Memory B cell (primary cell): ENCODE data around the gene CACNA1G.

Experiments used
- ATAC-seq: fragments of 150-1000 bp; cut with Tn5 transposase; 2 replicates; pipeline ENCODE4 v1.10.0; 2021; ENCODE audit warnings: low read depth, mild to moderate bottlenecking, moderate library complexity
- DNase-seq, 2 donors: peaks; one replicate each; pipeline ENCODE4 v3.0.0; 2022; ENCODE audit warnings: low spot score in 2 of 2
- H3K27ac Mint-ChIP-seq: one replicate; pipeline ENCODE4 v1.8.0; 2022; ENCODE audit warnings: mild to moderate bottlenecking, moderate library complexity, mixed read lengths
- H3K27me3 Mint-ChIP-seq: one replicate; pipeline ENCODE4 v1.8.0; 2022; ENCODE audit warnings: mixed read lengths
- H3K36me3 Mint-ChIP-seq: one replicate; pipeline ENCODE4 v1.8.0; 2022; ENCODE audit warnings: mild to moderate bottlenecking, mixed read lengths
- H3K4me1 Mint-ChIP-seq: one replicate; pipeline ENCODE4 v1.8.0; 2022; ENCODE audit warnings: mixed read lengths
- H3K4me3 Mint-ChIP-seq: one replicate; pipeline ENCODE4 v1.8.0; 2022; ENCODE audit warnings: mild to moderate bottlenecking, moderate library complexity, mixed read lengths
- H3K9me3 Mint-ChIP-seq: one replicate; pipeline ENCODE4 v1.8.0; 2022; ENCODE audit warnings: mixed read lengths

The CACNA1G gene

GRCh38 chr17:50560931-50561745 is 623 bp downstream of the CACNA1G start:
- peak overlapping the region; percentile 37 for H3K4me3 Mint-ChIP-seq
- no peaks in the 10 kb centered on the region for H3K9me3 Mint-ChIP-seq
- H3K36me3 Mint-ChIP-seq: no peaks in the 10 kb centered on the region
- DNase-seq: no peak
- ATAC-seq: peak; percentile 33
- H3K27ac Mint-ChIP-seq: no peak overlapping the region
- H3K27me3 Mint-ChIP-seq: peaks cover 17% of the 10 kb centered on the region
- peaks cover 23% of the 10 kb centered on the region for H3K4me1 Mint-ChIP-seq

GRCh38 chr17:50561746-50562141 is 1.2 kb downstream of the CACNA1G start:
- H3K36me3 Mint-ChIP-seq: no peaks in the 10 kb centered on the region
- peaks cover 21% of the 10 kb centered on the region for H3K27me3 Mint-ChIP-seq
- no peaks in the 10 kb centered on the region for H3K9me3 Mint-ChIP-seq
- H3K4me3 Mint-ChIP-seq: peak overlapping the region; percentile 24
- DNase-seq: no peak
- ATAC-seq: no peak
- H3K27ac Mint-ChIP-seq: no peak overlapping the region
- peaks cover 23% of the 10 kb centered on the region for H3K4me1 Mint-ChIP-seq

GRCh38 chr17:50562242-50563091 is 2.0 kb downstream of the CACNA1G start:
- H3K9me3 Mint-ChIP-seq: no peaks in the 10 kb centered on the region
- peaks cover 23% of the 10 kb centered on the region for H3K4me1 Mint-ChIP-seq
- H3K36me3 Mint-ChIP-seq: no peaks in the 10 kb centered on the region
- no peak overlapping the region for H3K27ac Mint-ChIP-seq
- peak overlapping the region; percentile 71 for H3K4me3 Mint-ChIP-seq
- no peak for ATAC-seq
- H3K27me3 Mint-ChIP-seq: peaks cover 25% of the 10 kb centered on the region
- DNase-seq: no peak

- Mint-ChIP-seq H3K36me3 (no peaks in the 10 kb centered on the region), H3K27ac (no peak overlapping the region), H3K4me1 (peaks cover 23% of the 10 kb centered on the region), H3K4me3 (no peak overlapping the region), H3K9me3 (no peaks in the 10 kb centered on the region), H3K27me3 (peaks cover 30% of the 10 kb centered on the region)
- ATAC-seq: peak; percentile 11
- no peak for DNase-seq
These were observed 2.6 kb downstream of the CACNA1G start for GRCh38 chr17:50563092-50563511.

- H3K36me3 Mint-ChIP-seq: no peaks in the 10 kb centered on the region
- H3K4me3 Mint-ChIP-seq: no peak overlapping the region
- H3K27me3 Mint-ChIP-seq: peaks cover 29% of the 10 kb centered on the region
- H3K4me1 Mint-ChIP-seq: peaks cover 19% of the 10 kb centered on the region
- DNase-seq (no peak), ATAC-seq (no peak)
- H3K9me3 Mint-ChIP-seq: no peaks in the 10 kb centered on the region
- peak overlapping the region; percentile 39 for H3K27ac Mint-ChIP-seq
These were observed 4.4 kb downstream of the CACNA1G start for GRCh38 chr17:50564916-50565315.

- Mint-ChIP-seq H3K4me1 (peaks cover 16% of the 10 kb centered on the region), H3K27ac (peak overlapping the region; percentile 88), H3K36me3 (no peaks in the 10 kb centered on the region), H3K27me3 (peaks cover 35% of the 10 kb centered on the region), H3K9me3 (no peaks in the 10 kb centered on the region), H3K4me3 (no peak overlapping the region)
- DNase-seq: no peak
- ATAC-seq: peak; percentile 57
These were observed 5.2 kb downstream of the CACNA1G start for GRCh38 chr17:50565402-50566350.

GRCh38 chr17:50566886-50567285 is 6.4 kb downstream of the CACNA1G start:
- Mint-ChIP-seq H3K27ac (peak overlapping the region; percentile 88), H3K36me3 (no peaks in the 10 kb centered on the region), H3K4me3 (no peak overlapping the region), H3K4me1 (peaks cover 16% of the 10 kb centered on the region), H3K9me3 (no peaks in the 10 kb centered on the region), H3K27me3 (peaks cover 44% of the 10 kb centered on the region)
- no peak for DNase-seq
- ATAC-seq: no peak

- Mint-ChIP-seq H3K9me3 (no peaks in the 10 kb centered on the region), H3K27me3 (peaks cover 41% of the 10 kb centered on the region), H3K4me1 (peaks cover 11% of the 10 kb centered on the region), H3K36me3 (no peaks in the 10 kb centered on the region), H3K27ac (no peak overlapping the region), H3K4me3 (no peak overlapping the region)
- ATAC-seq (no peak), DNase-seq (no peak)
These were observed 8.1 kb downstream of the CACNA1G start for GRCh38 chr17:50568659-50569058.

GRCh38 chr17:50569592-50569991 is 9.1 kb downstream of the CACNA1G start:
- DNase-seq: no peak
- Mint-ChIP-seq H3K9me3 (no peaks in the 10 kb centered on the region), H3K36me3 (no peaks in the 10 kb centered on the region), H3K27ac (no peak overlapping the region), H3K4me3 (no peak overlapping the region), H3K27me3 (peaks cover 39% of the 10 kb centered on the region), H3K4me1 (peaks cover 8% of the 10 kb centered on the region)
- no peak for ATAC-seq

GRCh38 chr17:50570032-50570431 is 9.5 kb downstream of the CACNA1G start:
- no peak for ATAC-seq
- Mint-ChIP-seq H3K4me1 (peaks cover 6% of the 10 kb centered on the region), H3K4me3 (no peak overlapping the region)

GRCh38 chr17:50570528-50570927 is 10.0 kb downstream of the CACNA1G start:
- H3K36me3 Mint-ChIP-seq: no peaks in the 10 kb centered on the region
- peaks cover 3% of the 10 kb centered on the region for H3K4me1 Mint-ChIP-seq
- H3K4me3 Mint-ChIP-seq: no peak overlapping the region
- H3K27me3 Mint-ChIP-seq: peaks cover 38% of the 10 kb centered on the region
- DNase-seq (no peak), ATAC-seq (no peak)
- H3K27ac Mint-ChIP-seq: no peak overlapping the region
- H3K9me3 Mint-ChIP-seq: no peaks in the 10 kb centered on the region

More at GRCh38 chr17:50570032-50570431, 9.5 kb downstream of the CACNA1G start:
- no peak for DNase-seq
- Mint-ChIP-seq H3K9me3 (no peaks in the 10 kb centered on the region), H3K36me3 (no peaks in the 10 kb centered on the region), H3K27me3 (peaks cover 39% of the 10 kb centered on the region), H3K27ac (no peak overlapping the region)

- H3K4me3 Mint-ChIP-seq: no peak overlapping the region
- ATAC-seq (no peak), DNase-seq (no peak)
- H3K36me3 Mint-ChIP-seq: no peaks in the 10 kb centered on the region
- H3K27ac Mint-ChIP-seq: no peak overlapping the region
- H3K27me3 Mint-ChIP-seq: peaks cover 31% of the 10 kb centered on the region
- H3K4me1 Mint-ChIP-seq: no peaks in the 10 kb centered on the region
- no peaks in the 10 kb centered on the region for H3K9me3 Mint-ChIP-seq
These were observed 11.2 kb downstream of the CACNA1G start for GRCh38 chr17:50571681-50572080.

GRCh38 chr17:50572541-50572940 is 12.0 kb downstream of the CACNA1G start:
- H3K36me3 Mint-ChIP-seq: no peaks in the 10 kb centered on the region
- no peak overlapping the region for H3K4me3 Mint-ChIP-seq
- H3K4me1 Mint-ChIP-seq: peaks cover 2% of the 10 kb centered on the region
- no peak overlapping the region for H3K27ac Mint-ChIP-seq
- no peak for ATAC-seq
- no peak for DNase-seq
- no peaks in the 10 kb centered on the region for H3K9me3 Mint-ChIP-seq
- H3K27me3 Mint-ChIP-seq: peaks cover 33% of the 10 kb centered on the region
